GM21390 (cell line): Measurements from ENCODE around the gene IFIT5.
"Not testable (repeated sequence)": the region's sequence is repeated elsewhere in the genome, so short reads cannot be mapped to it uniquely, and the experiment has no call there.

Source experiments
- ATAC-seq: cut with Tn5 transposase; IDR thresholded peaks from one replicate; pipeline ENCODE4 v1.9.1; 2021; ENCODE audit not compliant: unreplicated experiment

IFIT5 gene

GRCh38 chr10:89392974-89393373 is 21.4 kb upstream of the IFIT5 start:
- peak; percentile 37 for ATAC-seq

GRCh38 chr10:89393898-89394297 is 20.5 kb upstream of the IFIT5 start:
- ATAC-seq = no peak

- ATAC-seq = no peak
These were observed 19.2 kb upstream of the IFIT5 start for GRCh38 chr10:89395141-89395540.

GRCh38 chr10:89398003-89398749 is 16.2 kb upstream of the IFIT5 start:
- ATAC-seq = no peak

- no peak for ATAC-seq
These were observed 14.4 kb upstream of the IFIT5 start for GRCh38 chr10:89399956-89400355.

GRCh38 chr10:89403043-89403442 is 11.3 kb upstream of the IFIT5 start:
- ATAC-seq = no peak

- no peak for ATAC-seq
These were observed 10.0 kb upstream of the IFIT5 start for GRCh38 chr10:89404104-89405047.

- ATAC-seq = not testable (repeated sequence)
These were observed 8.2 kb upstream of the IFIT5 start for GRCh38 chr10:89406178-89406577.

GRCh38 chr10:89407792-89408191 is 6.6 kb upstream of the IFIT5 start:
- ATAC-seq = not testable (repeated sequence)

- not testable (repeated sequence) for ATAC-seq
These were observed 5.1 kb upstream of the IFIT5 start for GRCh38 chr10:89409282-89409681.

- not testable (repeated sequence) for ATAC-seq
These were observed 3.8 kb upstream of the IFIT5 start for GRCh38 chr10:89410551-89410950.

- ATAC-seq = not testable (repeated sequence)
These were observed 3.2 kb upstream of the IFIT5 start for GRCh38 chr10:89411135-89411534.

GRCh38 chr10:89412276-89412675 is 2.1 kb upstream of the IFIT5 start:
- not testable (repeated sequence) for ATAC-seq

- ATAC-seq = no peak
These were observed 913 bp upstream of the IFIT5 start for GRCh38 chr10:89413398-89413912.

GRCh38 chr10:89414879-89415821 is 782 bp downstream of the IFIT5 start:
- peak; percentile 30 for ATAC-seq

- ATAC-seq = no peak
These were observed 2.1 kb downstream of the IFIT5 start for GRCh38 chr10:89416465-89416864.

GRCh38 chr10:89419548-89419947 is 5.2 kb downstream of the IFIT5 start:
- no peak for ATAC-seq

- no peak for ATAC-seq
These were observed 6.7 kb downstream of the IFIT5 start for GRCh38 chr10:89421018-89421476.

GRCh38 chr10:89425000-89425399 is 10.6 kb downstream of the IFIT5 start:
- no peak for ATAC-seq

GRCh38 chr10:89426230-89426868 is 12.0 kb downstream of the IFIT5 start:
- no peak for ATAC-seq
